CD14-positive monocyte (primary cell): ENCODE measurements around the gene SESN3. TPM values are rescaled to one million over a fixed set of nuclear protein-coding genes. Genes with fewer than 3 reads are reported as not detected.

Experiments used
- DNase-seq, 3 donors: peaks; one replicate each; pipeline ENCODE4 v3.0.0-alpha.2; 2011 to 2022
- H2AFZ ChIP-seq: 2 replicates; pipeline ENCODE4 v1.6.0; 2012; ENCODE audit warnings: mild to moderate bottlenecking, low read depth, low read length, inconsistent platforms; ENCODE audit not compliant: insufficient read depth, poor library complexity, severe bottlenecking
- H3K27ac ChIP-seq, 2 donors: 1 replicate in 1 of 2; 2 replicates in 1 of 2; pipeline ENCODE4 v1.5.1; 2012 to 2013; ENCODE audit warnings: low read length in 2 of 2, control low read depth in 1 of 2, inconsistent platforms in 1 of 2, low read depth in 1 of 2, mild to moderate bottlenecking in 1 of 2
- H3K27me3 ChIP-seq, 2 donors: one replicate each; pipeline versions ENCODE4 v1.6.0 to v1.6.1; 2011 to 2013; ENCODE audit warnings: low read length in 2 of 2; ENCODE audit not compliant: control insufficient read depth in 2 of 2, insufficient read depth in 2 of 2
- H3K36me3 ChIP-seq, 2 donors: replicated peaks in 1 of 2; 1 replicate in 1 of 2; 2 replicates in 1 of 2; pipeline versions ENCODE4 v1.5.1 to v1.6.1; 2012 to 2013; ENCODE audit warnings: low read length in 2 of 2, control low read depth in 1 of 2, inconsistent platforms in 1 of 2, mild to moderate bottlenecking in 1 of 2; ENCODE audit not compliant: insufficient read depth in 2 of 2, control insufficient read depth in 1 of 2
- H3K4me1 ChIP-seq, 2 donors: 1 replicate in 1 of 2; 2 replicates in 1 of 2; pipeline versions ENCODE4 v1.5.1 to v1.6.1; 2012 to 2013; ENCODE audit warnings: low read length in 2 of 2, control low read depth in 1 of 2, inconsistent platforms in 1 of 2, mild to moderate bottlenecking in 1 of 2, moderate library complexity in 1 of 2; ENCODE audit not compliant: insufficient read depth in 2 of 2, control insufficient read depth in 1 of 2
- H3K4me2 ChIP-seq: replicated peaks from 2 replicates; pipeline ENCODE3; 2012; ENCODE audit warnings: low read length, moderate library complexity, mild to moderate bottlenecking; ENCODE audit not compliant: poor library complexity, severe bottlenecking; ENCODE audit errors: extremely low read depth
- H3K4me3 ChIP-seq, 3 experiments: fragments of 200-600 bp in 1 of 3; sonication (generic) in 1 of 3; replicated peaks in 1 of 3; 1 replicate in 2 of 3; 2 replicates in 1 of 3; pipeline ENCODE4 v1.5.1; 2011 to 2013; ENCODE audit warnings: low read length in 3 of 3, mild to moderate bottlenecking in 3 of 3, control low read depth in 2 of 3, low read depth in 2 of 3, inconsistent platforms in 1 of 3, moderate library complexity in 1 of 3
- H3K79me2 ChIP-seq: 2 replicates; pipeline ENCODE4 v1.6.0; 2012; ENCODE audit warnings: mild to moderate bottlenecking, control low read depth, inconsistent platforms, low read length, moderate library complexity; ENCODE audit not compliant: insufficient read depth
- H3K9ac ChIP-seq: 2 replicates; pipeline ENCODE4 v1.6.0; 2017; ENCODE audit warnings: low read length, mild to moderate bottlenecking; ENCODE audit not compliant: insufficient read depth, poor library complexity, severe bottlenecking
- H3K9me3 ChIP-seq, 2 donors: replicated peaks in 1 of 2; 1 replicate in 1 of 2; 2 replicates in 1 of 2; pipeline versions ENCODE4 v1.5.1 to v1.6.1; 2012 to 2013; ENCODE audit warnings: low read length in 2 of 2, control low read depth in 1 of 2; ENCODE audit not compliant: control insufficient read depth in 1 of 2, insufficient read depth in 1 of 2
- H4K20me1 ChIP-seq: 2 replicates; pipeline ENCODE4 v1.6.0; 2012; ENCODE audit warnings: mild to moderate bottlenecking, low read length, control low read depth, moderate library complexity; ENCODE audit not compliant: insufficient read depth
- H3K27ac Mint-ChIP-seq, 7 donors: one replicate each; pipeline ENCODE4 v1.8.0; 2020; ENCODE audit warnings: mild to moderate bottlenecking in 7 of 7, mixed read lengths in 7 of 7, moderate library complexity in 6 of 7, inconsistent platforms in 2 of 7
- H3K27me3 Mint-ChIP-seq, 3 donors: one replicate each; pipeline ENCODE4 v1.8.0; 2021 to 2022; ENCODE audit warnings: low read depth in 3 of 3, mild to moderate bottlenecking in 3 of 3, mixed read lengths in 3 of 3, moderate library complexity in 3 of 3, inconsistent platforms in 1 of 3
- H3K36me3 Mint-ChIP-seq, 2 donors: one replicate each; pipeline ENCODE4 v1.8.0; 2020; ENCODE audit warnings: mixed read lengths in 2 of 2, inconsistent platforms in 1 of 2, mild to moderate bottlenecking in 1 of 2
- H3K4me1 Mint-ChIP-seq: one replicate; pipeline ENCODE4 v1.8.0; 2020; ENCODE audit warnings: mild to moderate bottlenecking, mixed read lengths
- H3K4me3 Mint-ChIP-seq, 2 donors: one replicate each; pipeline ENCODE4 v1.8.0; 2020; ENCODE audit warnings: mild to moderate bottlenecking in 2 of 2, mixed read lengths in 2 of 2, moderate library complexity in 1 of 2
- H3K9me3 Mint-ChIP-seq, 7 donors: one replicate each; pipeline ENCODE4 v1.8.0; 2020 to 2022; ENCODE audit warnings: mixed read lengths in 7 of 7, mild to moderate bottlenecking in 6 of 7, moderate library complexity in 6 of 7, inconsistent platforms in 2 of 7
- WGBS: methylation state at CpG from one replicate; pipeline ENCODE4 v1.1.5; 2013; ENCODE audit warnings: missing lambda C conversion rate; ENCODE audit not compliant: insufficient coverage; 5-methylcytosine and 5-hydroxymethylcytosine counted together
- intact Hi-C, 2 donors: fragments of 100-400 bp; cut with micrococcal nuclease; formaldehyde crosslinking; loops; one replicate each; pipeline versions ENCODE4 v1.15.0 to v1.15.1; 2023
- polyA plus RNA-seq, 3 donors: library from polyadenylated mRNA; depleted of rRNA in 1 of 3; unstranded in 2 of 3; stranded (reverse) in 1 of 3; fragments of 300-500 nt in 2 of 3; fragments of >200 nt in 1 of 3; fragmentation: Illumina TruSeq in 2 of 3; gene quantifications; 1 replicate in 2 of 3; 2 replicates in 1 of 3; pipeline ENCODE4 v1.2.3, GENCODE V29; 2012 to 2021
- TF ChIP-seq, protein P1 (sequence below): fragments of 200-600 bp; IDR thresholded peaks from one replicate; pipeline ENCODE4 v1.8.0; 2022; ENCODE audit warnings: antibody characterized with exemption, mild to moderate bottlenecking

Gene SESN3
- polyA plus RNA-seq, 3 donors = 1.1 to 7.4 (median 1.4) TPM

DNA sequence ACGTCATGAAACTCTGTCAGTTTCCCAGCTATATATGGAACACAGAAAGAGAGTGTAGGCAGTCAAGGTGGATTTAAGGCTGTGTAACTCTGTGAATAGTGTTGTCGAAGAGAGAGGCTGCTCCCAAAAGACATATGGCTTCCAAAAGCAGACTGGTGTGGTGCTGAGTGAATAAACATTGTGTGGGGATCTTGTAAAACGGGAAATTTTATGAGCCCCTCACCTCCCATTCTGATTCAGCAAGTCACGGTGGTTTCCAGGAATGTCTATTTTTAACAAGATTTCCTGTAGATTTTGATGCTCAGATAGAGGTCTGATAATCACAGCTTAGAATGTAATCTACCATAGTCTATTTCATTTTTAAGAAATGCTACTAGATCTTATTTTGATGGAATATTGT is 67.9 kb downstream of the SESN3 start:
- H3K9me3 Mint-ChIP-seq = peaks cover 0 to 4% (median 0%) of the 10 kb centered on the region in 7 donors
- 13% methylated on average over 1 of the region's 4 CpGs for WGBS
- H3K36me3 Mint-ChIP-seq = peaks cover 2 to 6% of the 10 kb centered on the region in 2 donors
- no peaks in the 10 kb centered on the region for H4K20me1 ChIP-seq
- DNase-seq = no peak
- no peak overlapping the region for H3K27ac ChIP-seq
- no peak overlapping the region for H3K4me3 ChIP-seq
- no peak overlapping the region for H3K9ac ChIP-seq
- H3K9me3 ChIP-seq = peaks cover 0 to 3% of the 10 kb centered on the region in 2 donors
- TF ChIP-seq, protein P1, sequence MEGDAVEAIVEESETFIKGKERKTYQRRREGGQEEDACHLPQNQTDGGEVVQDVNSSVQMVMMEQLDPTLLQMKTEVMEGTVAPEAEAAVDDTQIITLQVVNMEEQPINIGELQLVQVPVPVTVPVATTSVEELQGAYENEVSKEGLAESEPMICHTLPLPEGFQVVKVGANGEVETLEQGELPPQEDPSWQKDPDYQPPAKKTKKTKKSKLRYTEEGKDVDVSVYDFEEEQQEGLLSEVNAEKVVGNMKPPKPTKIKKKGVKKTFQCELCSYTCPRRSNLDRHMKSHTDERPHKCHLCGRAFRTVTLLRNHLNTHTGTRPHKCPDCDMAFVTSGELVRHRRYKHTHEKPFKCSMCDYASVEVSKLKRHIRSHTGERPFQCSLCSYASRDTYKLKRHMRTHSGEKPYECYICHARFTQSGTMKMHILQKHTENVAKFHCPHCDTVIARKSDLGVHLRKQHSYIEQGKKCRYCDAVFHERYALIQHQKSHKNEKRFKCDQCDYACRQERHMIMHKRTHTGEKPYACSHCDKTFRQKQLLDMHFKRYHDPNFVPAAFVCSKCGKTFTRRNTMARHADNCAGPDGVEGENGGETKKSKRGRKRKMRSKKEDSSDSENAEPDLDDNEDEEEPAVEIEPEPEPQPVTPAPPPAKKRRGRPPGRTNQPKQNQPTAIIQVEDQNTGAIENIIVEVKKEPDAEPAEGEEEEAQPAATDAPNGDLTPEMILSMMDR = no peak
- no peak overlapping the region for H3K4me2 ChIP-seq
- H3K4me1 Mint-ChIP-seq = no peaks in the 10 kb centered on the region
- H3K4me1 ChIP-seq = no peaks in the 10 kb centered on the region
- H3K4me3 Mint-ChIP-seq = no peak overlapping the region
- H2AFZ ChIP-seq = no peak overlapping the region
- H3K27me3 Mint-ChIP-seq = no peaks in the 10 kb centered on the region
- no peaks in the 10 kb centered on the region for H3K79me2 ChIP-seq
- no peaks in the 10 kb centered on the region for H3K27me3 ChIP-seq
- no peaks in the 10 kb centered on the region for H3K36me3 ChIP-seq
- H3K27ac Mint-ChIP-seq = no peak overlapping the region
- intact Hi-C loops = no loop called here

DNA sequence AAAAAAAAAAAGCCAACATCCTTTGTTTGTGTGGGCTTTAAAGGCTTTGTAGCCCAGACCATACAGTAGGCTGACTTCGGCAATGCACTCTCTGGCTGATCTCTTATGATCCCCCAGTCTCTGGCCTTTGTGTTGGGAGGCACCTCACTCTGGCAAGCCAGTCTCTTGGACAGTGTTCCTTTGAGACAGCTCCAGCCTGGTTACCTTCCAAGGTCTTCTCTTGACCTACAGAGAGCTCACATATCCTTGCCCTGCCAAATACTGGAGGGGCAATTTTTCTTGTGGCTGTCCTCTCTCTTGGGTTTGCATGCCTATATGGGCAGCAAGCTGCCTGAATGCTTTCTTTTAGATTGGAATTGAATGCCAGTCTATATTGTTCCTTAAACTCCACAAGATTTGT is 69.8 kb downstream of the SESN3 start:
- no peak overlapping the region for H3K27ac ChIP-seq
- no peaks in the 10 kb centered on the region for H4K20me1 ChIP-seq
- no peaks in the 10 kb centered on the region for H3K4me1 ChIP-seq
- DNase-seq = no peak
- intact Hi-C loops = no loop called here
- H3K4me3 ChIP-seq = no peak overlapping the region
- 100% methylated on average over 1 of the region's 1 CpG for WGBS
- no peak overlapping the region for H3K9ac ChIP-seq
- H3K27me3 Mint-ChIP-seq = no peaks in the 10 kb centered on the region
- no peak overlapping the region for H2AFZ ChIP-seq
- H3K36me3 ChIP-seq = no peaks in the 10 kb centered on the region
- H3K27ac Mint-ChIP-seq = peak overlapping the region in 1 of 7 donors; percentile 24
- no peaks in the 10 kb centered on the region for H3K4me1 Mint-ChIP-seq
- H3K79me2 ChIP-seq = no peaks in the 10 kb centered on the region
- peaks cover 0 to 4% (median 0%) of the 10 kb centered on the region in 7 donors for H3K9me3 Mint-ChIP-seq
- H3K27me3 ChIP-seq = no peaks in the 10 kb centered on the region
- H3K4me2 ChIP-seq = no peak overlapping the region
- peaks cover 0 to 3% of the 10 kb centered on the region in 2 donors for H3K9me3 ChIP-seq
- no peak overlapping the region for H3K4me3 Mint-ChIP-seq
- H3K36me3 Mint-ChIP-seq = peaks cover 2 to 6% of the 10 kb centered on the region in 2 donors
- TF ChIP-seq, protein P1 = no peak
